Activated T-cell treated with anti-CD3 and anti-CD28 coated beads, Interleukin-2, amount 50 U/mL, for 24 hours (primary cell): ENCODE results near the gene ASCC2.
A peak's percentile ranks its signal among the peaks of the same experiment; 100 is the strongest.
"Not testable (repeated sequence)": the region's sequence is repeated elsewhere in the genome, so short reads cannot be mapped to it uniquely, and the experiment has no call there.

Experiments
- DNase-seq: peaks from one replicate; pipeline ENCODE4 v3.0.0-alpha.2; 2020
- H3K27ac Mint-ChIP-seq: 2 replicates; pipeline ENCODE4 v1.8.0; 2020; ENCODE audit warnings: mild to moderate bottlenecking, mixed read lengths
- H3K27me3 Mint-ChIP-seq: 2 replicates; pipeline ENCODE4 v1.8.0; 2020; ENCODE audit warnings: mixed read lengths
- H3K36me3 Mint-ChIP-seq: 2 replicates; pipeline ENCODE4 v1.8.0; 2020; ENCODE audit warnings: low read depth, mixed read lengths
- H3K4me1 Mint-ChIP-seq: 2 replicates; pipeline ENCODE4 v1.8.0; 2020; ENCODE audit warnings: low read depth, mixed read lengths
- H3K4me3 Mint-ChIP-seq: 2 replicates; pipeline ENCODE4 v1.8.0; 2020; ENCODE audit warnings: mild to moderate bottlenecking, moderate library complexity, mixed read lengths
- H3K9me3 Mint-ChIP-seq: 2 replicates; pipeline ENCODE4 v1.8.0; 2020; ENCODE audit warnings: mixed read lengths

Gene ASCC2

DNA sequence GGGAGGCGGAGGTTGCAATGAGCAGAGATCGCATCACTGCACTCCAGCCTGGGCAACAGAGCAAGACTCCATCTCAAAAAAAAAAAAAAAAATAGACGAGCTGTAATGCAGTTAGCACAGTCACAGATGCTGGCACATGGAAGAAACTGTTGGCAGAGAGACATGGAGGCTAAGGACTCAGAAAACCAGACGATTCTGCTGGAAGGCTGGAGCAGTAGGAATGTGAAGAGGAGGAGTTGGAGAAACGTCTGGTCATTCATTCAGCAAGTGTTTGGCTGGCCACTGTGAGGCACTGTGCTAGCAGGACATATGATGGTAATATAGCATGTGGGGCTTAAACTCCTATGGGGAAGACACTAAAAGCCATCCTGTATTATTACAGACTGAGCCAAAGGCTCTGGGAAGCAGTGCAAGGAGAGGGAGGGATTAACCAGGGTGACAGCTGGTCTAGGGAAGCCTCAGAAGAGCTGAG, 65.9 kb downstream of the ASCC2 start:
- Mint-ChIP-seq H3K4me1 (peaks cover 23% of the 10 kb centered on the region), H3K4me3 (no peak overlapping the region), H3K36me3 (peaks cover 42% of the 10 kb centered on the region), H3K9me3 (no peaks in the 10 kb centered on the region), H3K27me3 (no peaks in the 10 kb centered on the region), H3K27ac (peak overlapping the region; percentile 10)
- no peak for DNase-seq

DNA sequence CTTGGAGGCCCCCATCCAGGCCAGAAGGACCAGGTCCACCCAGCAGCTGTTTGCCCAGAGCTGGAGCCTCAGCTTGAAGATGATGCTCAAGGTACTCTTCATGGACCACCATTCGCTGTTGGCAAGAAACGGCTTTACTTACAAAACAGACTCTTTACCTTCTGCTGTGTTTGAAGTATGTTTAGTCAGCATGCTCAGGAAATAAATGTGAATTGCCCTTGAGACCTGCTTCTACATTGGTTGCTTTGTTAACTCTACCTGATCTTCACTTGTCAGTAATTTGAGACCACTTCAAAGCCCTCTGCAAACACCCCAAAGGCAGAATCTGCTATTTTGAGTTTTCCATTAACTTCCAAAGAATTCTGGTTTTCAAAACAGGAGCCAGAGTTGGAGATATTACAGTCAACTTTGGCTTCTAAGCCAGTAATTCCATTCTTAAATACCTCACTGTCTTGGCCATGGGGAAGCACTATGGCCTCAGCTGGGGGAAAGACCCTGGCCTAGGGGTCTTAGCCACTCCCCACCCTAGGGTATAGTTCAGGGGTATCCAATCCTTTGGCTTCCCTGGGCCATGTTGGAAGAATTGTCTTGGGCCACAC, 68.3 kb downstream of the ASCC2 start:
- Mint-ChIP-seq H3K4me1 (peaks cover 38% of the 10 kb centered on the region), H3K36me3 (peaks cover 47% of the 10 kb centered on the region), H3K9me3 (no peaks in the 10 kb centered on the region), H3K27me3 (no peaks in the 10 kb centered on the region), H3K27ac (no peak overlapping the region), H3K4me3 (peak overlapping the region; percentile 12)
- no peak for DNase-seq

DNA sequence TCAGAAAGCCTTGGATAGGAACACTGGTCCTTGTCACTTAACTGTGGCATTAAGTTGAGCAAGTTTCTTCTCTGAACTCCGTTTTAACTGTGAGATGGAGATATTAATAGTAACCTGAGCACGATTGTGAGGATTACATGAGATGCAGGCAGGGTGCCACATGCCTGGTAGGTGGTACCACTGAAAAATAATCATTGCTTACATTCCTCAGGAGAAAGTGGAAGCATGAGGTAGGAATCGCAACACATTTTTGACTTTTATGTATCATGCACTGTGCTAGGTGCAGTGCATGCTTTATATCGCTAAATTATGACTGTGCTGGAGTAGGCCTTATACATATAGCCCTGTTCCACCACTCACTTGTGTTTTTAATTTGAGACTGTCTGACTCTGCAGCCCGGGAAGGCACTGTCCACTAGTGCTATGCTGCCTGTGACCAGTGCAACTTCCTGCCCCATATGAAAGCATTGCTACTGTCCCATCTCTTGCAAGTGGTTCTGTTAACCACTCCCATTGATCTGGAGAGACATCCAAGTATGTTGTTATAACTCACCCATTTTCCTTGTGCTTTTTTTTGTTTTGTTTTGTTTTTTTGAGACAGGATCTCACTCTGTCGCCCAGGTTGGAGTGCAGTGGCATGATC, 69.9 kb downstream of the ASCC2 start:
- Mint-ChIP-seq H3K36me3 (peaks cover 47% of the 10 kb centered on the region), H3K27me3 (no peaks in the 10 kb centered on the region), H3K27ac (peak overlapping the region; percentile 99), H3K4me1 (peaks cover 45% of the 10 kb centered on the region), H3K9me3 (no peaks in the 10 kb centered on the region), H3K4me3 (peak overlapping the region; percentile 100)
- DNase-seq = no peak

- Mint-ChIP-seq H3K27ac (peak within 1 kb of the TSS; percentile 99), H3K9me3 (no peaks in the 10 kb centered on the region), H3K27me3 (no peaks in the 10 kb centered on the region), H3K36me3 (peaks cover 45% of the 10 kb centered on the region), H3K4me1 (peaks cover 45% of the 10 kb centered on the region), H3K4me3 (peak within 1 kb of the TSS; percentile 100)
- DNase-seq = peak; percentile 92
Observed at GRCh38 chr22:29767171-29768051, 70.7 kb downstream of the ASCC2 start, which contains the start of gene UQCR10. Gene UQCR10, plus strand, starts transcription at chr22:29767369. Its CDS starts 30 bp downstream, at chr22:29767399.

- DNase-seq = peak; percentile 89
- Mint-ChIP-seq H3K36me3 (peaks cover 42% of the 10 kb centered on the region), H3K9me3 (no peaks in the 10 kb centered on the region), H3K4me1 (peaks cover 45% of the 10 kb centered on the region), H3K4me3 (peak within 1 kb of the TSS; percentile 100), H3K27me3 (no peaks in the 10 kb centered on the region), H3K27ac (peak within 1 kb of the TSS; percentile 99)
Observed at GRCh38 chr22:29766632-29767170, 71.4 kb downstream of the ASCC2 start, which contains the start of gene ZMAT5. Gene ZMAT5, minus strand, starts transcription at chr22:29767007. Its CDS starts 18,463 bp downstream, at chr22:29748544.

DNA sequence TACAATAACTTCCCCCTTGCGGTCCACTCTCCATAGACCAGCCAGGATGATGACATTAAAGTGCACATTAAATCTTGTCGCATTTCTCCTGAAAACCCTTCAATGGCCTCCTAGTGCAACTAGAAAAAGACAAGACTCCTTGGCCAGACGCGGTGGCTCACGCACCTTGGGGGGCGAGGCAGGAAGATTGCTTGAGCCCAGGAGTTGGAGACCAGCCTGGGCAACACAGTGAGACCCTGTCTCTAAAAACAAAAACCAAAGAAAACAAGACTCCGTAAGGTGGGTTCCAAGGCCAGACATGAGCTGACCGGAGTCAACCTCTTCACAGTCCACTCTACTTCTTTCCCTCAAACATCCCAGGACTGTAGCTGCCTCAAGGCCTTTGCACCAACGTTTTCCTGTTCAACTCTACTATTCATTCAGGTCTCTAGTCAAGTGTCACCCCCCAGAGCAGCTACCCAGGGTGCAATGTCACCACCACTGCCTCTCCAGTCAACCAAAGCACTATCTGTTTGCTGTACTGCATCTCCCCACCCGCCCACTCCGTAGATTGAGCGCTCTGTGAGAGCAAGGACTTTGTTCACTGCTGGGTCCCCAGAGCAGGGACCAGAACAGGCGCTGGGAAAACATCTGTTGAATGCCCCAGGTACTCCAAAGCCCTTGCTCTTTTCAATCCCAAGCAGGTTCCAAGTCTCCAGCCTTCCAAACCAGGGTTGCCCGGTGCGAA, 72.0 kb downstream of the ASCC2 start:
- peaks cover 45% of the 10 kb centered on the region for H3K4me1 Mint-ChIP-seq

GRCh38 chr22:29762263-29762662, 75.8 kb downstream of the ASCC2 start:
- no peak for DNase-seq
- peaks cover 22% of the 10 kb centered on the region for H3K4me1 Mint-ChIP-seq
- H3K4me3 Mint-ChIP-seq = no peak overlapping the region
- no peak overlapping the region for H3K27ac Mint-ChIP-seq
- H3K9me3 Mint-ChIP-seq = no peaks in the 10 kb centered on the region
- peaks cover 6% of the 10 kb centered on the region for H3K36me3 Mint-ChIP-seq
- H3K27me3 Mint-ChIP-seq = no peaks in the 10 kb centered on the region

More for the DNA sequence above, 72.0 kb downstream of the ASCC2 start:
- DNase-seq = no peak
- Mint-ChIP-seq H3K27ac (peak overlapping the region; percentile 99), H3K9me3 (no peaks in the 10 kb centered on the region), H3K36me3 (peaks cover 40% of the 10 kb centered on the region), H3K4me3 (peak overlapping the region; percentile 100), H3K27me3 (no peaks in the 10 kb centered on the region)

DNA sequence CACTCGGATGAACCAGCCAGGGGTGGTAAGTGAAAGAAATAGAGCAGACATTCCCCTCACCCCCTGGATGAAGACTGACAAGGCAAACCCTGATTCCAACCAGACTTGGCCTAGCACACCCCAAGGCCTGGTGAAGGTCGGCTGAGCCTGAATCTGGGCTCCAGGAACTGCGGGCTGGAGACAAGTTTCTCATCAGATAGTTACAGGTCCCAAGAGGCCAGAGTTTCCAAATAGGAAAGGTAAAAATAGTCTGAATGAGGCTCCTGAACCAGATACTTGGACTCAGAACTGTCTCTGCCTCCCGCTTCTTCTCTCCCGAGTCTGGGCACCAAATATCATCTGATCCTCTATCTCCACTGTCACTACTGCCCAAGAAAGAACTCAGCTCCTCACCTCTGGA, 79.1 kb downstream of the ASCC2 start:
- no peaks in the 10 kb centered on the region for H3K9me3 Mint-ChIP-seq
- H3K27me3 Mint-ChIP-seq = no peaks in the 10 kb centered on the region
- H3K36me3 Mint-ChIP-seq = no peaks in the 10 kb centered on the region
- no peak overlapping the region for H3K27ac Mint-ChIP-seq
- peaks cover under 1% of the 10 kb centered on the region for H3K4me1 Mint-ChIP-seq
- H3K4me3 Mint-ChIP-seq = no peak overlapping the region
- DNase-seq = no peak

DNA sequence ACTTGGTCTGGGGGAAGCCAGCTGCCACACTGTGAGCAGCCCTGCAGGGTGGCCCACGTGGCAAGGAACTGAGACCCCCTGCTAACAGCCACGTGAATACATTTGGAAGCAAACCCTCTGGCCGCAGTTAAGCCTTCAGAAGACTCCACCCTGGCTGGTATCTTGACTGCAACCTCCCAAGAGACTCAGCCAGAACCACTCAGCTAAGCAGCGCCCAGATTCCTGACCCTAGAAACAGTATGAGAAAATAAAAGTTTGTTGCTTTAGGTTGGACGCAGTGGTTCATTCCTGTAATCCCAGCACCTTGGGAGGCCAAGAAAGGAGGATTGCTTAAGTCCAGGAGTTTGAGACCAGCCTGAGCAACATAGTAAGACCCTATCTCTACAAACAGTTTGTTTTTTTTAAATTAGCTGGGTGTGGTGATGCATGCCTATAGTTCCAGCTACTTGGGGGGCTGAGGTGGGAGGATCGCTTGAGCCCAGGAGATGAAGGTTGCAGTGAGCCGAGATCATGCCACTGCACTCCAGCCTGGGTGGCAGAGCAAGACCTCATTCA, 79.9 kb downstream of the ASCC2 start:
- Mint-ChIP-seq H3K4me3 (no peak overlapping the region), H3K27me3 (no peaks in the 10 kb centered on the region), H3K9me3 (no peaks in the 10 kb centered on the region), H3K27ac (no peak overlapping the region), H3K36me3 (no peaks in the 10 kb centered on the region), H3K4me1 (no peaks in the 10 kb centered on the region)
- no peak for DNase-seq

DNA sequence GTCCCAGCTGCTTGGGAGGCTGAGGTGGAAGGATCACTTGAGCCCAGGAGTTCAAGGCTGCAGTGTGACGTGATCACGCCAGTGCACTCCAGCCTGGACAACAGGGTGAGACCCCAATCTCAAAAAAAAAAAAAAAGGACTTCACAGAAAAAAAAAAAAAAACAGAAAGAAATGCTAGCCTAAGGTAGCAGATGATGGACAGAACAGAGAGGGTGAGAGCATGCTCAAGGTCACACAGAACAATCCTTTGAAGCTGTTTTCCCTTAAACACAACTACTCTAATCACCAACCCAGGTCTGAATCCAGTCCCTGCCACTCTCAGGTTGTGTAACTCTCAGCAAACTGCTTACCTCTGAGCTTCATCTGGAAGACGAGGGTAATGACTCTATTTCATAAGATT, 81.0 kb downstream of the ASCC2 start:
- H3K4me3 Mint-ChIP-seq = no peak overlapping the region
- H3K27ac Mint-ChIP-seq = no peak overlapping the region
- no peaks in the 10 kb centered on the region for H3K36me3 Mint-ChIP-seq
- no peaks in the 10 kb centered on the region for H3K27me3 Mint-ChIP-seq
- H3K9me3 Mint-ChIP-seq = no peaks in the 10 kb centered on the region
- H3K4me1 Mint-ChIP-seq = peaks cover 3% of the 10 kb centered on the region
- DNase-seq = no peak

GRCh38 chr22:29756341-29756740, 81.7 kb downstream of the ASCC2 start:
- H3K9me3 Mint-ChIP-seq = no peaks in the 10 kb centered on the region

GRCh38 chr22:29755889-29756288, 82.2 kb downstream of the ASCC2 start:
- H3K4me3 Mint-ChIP-seq = no peak overlapping the region
- H3K27ac Mint-ChIP-seq = no peak overlapping the region
- H3K27me3 Mint-ChIP-seq = no peaks in the 10 kb centered on the region
- no peaks in the 10 kb centered on the region for H3K9me3 Mint-ChIP-seq
- H3K4me1 Mint-ChIP-seq = peaks cover 11% of the 10 kb centered on the region
- H3K36me3 Mint-ChIP-seq = peaks cover 2% of the 10 kb centered on the region
- DNase-seq = no peak

More at GRCh38 chr22:29756341-29756740, 81.7 kb downstream of the ASCC2 start:
- H3K36me3 Mint-ChIP-seq = no peaks in the 10 kb centered on the region
- peaks cover 6% of the 10 kb centered on the region for H3K4me1 Mint-ChIP-seq
- no peak for DNase-seq
- H3K27ac Mint-ChIP-seq = no peak overlapping the region
- no peak overlapping the region for H3K4me3 Mint-ChIP-seq
- H3K27me3 Mint-ChIP-seq = no peaks in the 10 kb centered on the region

DNA sequence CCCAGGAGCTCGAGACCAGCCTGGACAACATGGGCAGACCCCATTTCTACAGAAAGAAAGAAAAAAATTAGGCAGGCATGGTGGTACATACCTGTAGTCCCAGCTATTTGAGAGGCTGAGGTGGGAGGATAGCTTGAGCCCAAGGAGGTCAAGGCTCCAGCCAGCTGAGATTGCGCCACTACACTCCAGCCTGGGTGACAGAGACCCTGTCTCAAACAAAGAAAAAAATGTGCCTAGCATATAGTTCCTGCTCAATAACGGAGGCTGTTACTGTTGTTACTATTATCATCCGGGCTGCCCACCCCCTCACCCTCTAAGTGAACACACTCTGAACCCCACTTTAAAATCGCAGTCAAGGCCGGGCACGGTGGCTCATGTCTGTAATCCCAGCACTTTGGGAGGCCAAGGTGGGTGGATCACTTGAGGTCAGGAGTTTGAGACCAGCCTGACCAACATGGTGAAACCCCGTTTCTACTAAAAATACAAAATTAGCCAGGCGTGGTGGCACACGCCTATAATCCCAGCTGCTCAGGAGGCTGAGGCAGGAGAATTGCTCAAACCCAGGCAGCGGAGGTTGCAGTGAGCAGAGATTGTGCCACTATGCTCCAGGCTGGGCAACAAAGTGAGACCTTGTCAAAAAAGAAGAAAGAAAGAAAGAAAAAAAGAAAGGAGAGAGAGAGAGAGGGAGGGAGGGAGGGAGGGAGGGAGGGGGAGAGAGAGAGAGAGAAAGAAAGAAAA, 83.2 kb downstream of the ASCC2 start:
- not testable (repeated sequence) for H3K4me3 Mint-ChIP-seq, H3K9me3 Mint-ChIP-seq, H3K27ac Mint-ChIP-seq, H3K27me3 Mint-ChIP-seq, DNase-seq
- peaks cover 12% of the 10 kb centered on the region for H3K36me3 Mint-ChIP-seq
- peaks cover 16% of the 10 kb centered on the region for H3K4me1 Mint-ChIP-seq
